Activated CD4-positive, alpha-beta T cell treated with anti-CD3 and anti-CD28 coated beads, Interleukin-2, amount 50 U/mL, for 16 hours (primary cell): ENCODE results near the gene USP5.
"Not testable (repeated sequence)": the region's sequence is repeated elsewhere in the genome, so short reads cannot be mapped to it uniquely, and the experiment has no call there.

Experiments used
- DNase-seq: peaks from one replicate; pipeline ENCODE4 v3.0.0-alpha.2; 2020

The USP5 gene

GRCh38 chr12:6867413-6868210 lies 15.7 kb downstream of the USP5 start, which contains the start of gene TPI1:
Gene TPI1 (plus strand): TSS chr12:6867531. CDS start chr12:6867567, 36 bp downstream.
- DNase-seq, result peak; percentile 88

DNA sequence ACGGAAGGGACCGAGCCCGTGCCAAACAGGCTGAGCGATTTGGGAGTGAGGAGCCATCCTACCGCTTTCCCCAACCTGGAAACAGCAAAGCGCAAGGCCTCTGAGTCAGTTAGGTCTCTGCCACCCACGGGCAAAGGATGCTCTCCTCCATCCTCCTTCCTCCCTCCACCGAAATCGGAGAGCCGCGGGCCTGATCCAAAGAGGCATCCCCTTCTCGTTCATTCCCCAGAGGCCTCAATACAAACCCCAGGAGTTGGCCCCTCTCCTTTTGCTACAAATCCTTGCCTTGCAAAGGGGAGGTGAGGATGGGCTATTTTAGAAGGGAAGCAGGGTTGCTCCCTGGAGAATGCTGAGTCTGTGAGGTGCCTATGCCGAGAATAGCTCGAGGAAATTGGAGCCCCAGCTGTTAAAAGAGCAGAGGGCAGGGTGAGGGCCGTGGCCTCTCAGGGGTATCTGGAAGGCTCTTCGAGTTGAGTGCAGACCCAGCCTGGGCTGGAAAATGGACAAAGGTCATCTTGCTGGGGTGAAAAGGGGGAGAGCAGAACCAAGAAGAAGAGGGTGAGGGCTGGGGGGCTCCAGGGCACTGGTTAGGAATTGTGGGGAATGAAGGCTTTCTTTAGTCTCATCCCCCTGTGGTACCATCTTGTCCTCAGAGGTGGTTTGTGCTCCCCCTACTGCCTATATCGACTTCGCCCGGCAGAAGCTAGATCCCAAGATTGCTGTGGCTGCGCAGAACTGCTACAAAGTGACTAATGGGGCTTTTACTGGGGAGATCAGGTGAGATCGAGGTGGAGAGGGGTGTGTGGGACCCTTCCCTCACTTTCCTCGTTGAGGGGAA lies 16.5 kb downstream of the USP5 start:
- no peak for DNase-seq

DNA sequence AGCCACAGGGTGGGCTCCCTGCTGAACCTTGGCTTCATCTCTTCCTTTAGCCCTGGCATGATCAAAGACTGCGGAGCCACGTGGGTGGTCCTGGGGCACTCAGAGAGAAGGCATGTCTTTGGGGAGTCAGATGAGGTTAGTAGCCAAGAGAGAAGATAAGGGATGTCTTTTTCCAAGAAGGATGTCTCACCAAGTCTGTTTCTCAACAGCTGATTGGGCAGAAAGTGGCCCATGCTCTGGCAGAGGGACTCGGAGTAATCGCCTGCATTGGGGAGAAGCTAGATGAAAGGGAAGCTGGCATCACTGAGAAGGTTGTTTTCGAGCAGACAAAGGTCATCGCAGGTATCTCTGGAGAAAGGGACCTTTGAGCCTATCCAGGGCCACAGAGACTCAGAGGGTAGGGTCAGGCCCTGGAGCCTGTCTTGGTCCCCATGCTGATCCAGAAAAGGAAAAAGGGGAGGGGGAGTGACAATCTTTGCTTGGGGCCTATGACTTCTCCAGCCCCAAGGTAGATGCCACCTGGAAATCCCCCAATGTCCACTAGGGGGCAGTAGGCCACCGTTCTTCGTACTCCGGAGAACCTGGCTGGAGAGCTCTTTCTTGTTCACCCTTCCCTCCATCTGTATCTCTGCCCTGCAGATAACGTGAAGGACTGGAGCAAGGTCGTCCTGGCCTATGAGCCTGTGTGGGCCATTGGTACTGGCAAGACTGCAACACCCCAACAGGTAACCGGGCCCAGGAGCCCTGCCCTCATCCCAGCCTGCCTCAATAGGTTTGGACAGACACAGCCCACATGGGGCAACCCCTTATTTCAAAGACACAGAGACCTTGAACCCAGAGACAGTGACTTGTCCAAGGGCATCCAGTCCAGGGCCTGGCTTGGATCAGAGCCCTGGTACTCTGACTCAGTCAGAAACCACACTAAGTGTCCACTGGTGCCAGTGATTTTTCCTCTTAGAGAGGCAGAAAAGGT lies 17.4 kb downstream of the USP5 start:
- peak; percentile 87 for DNase-seq

DNA sequence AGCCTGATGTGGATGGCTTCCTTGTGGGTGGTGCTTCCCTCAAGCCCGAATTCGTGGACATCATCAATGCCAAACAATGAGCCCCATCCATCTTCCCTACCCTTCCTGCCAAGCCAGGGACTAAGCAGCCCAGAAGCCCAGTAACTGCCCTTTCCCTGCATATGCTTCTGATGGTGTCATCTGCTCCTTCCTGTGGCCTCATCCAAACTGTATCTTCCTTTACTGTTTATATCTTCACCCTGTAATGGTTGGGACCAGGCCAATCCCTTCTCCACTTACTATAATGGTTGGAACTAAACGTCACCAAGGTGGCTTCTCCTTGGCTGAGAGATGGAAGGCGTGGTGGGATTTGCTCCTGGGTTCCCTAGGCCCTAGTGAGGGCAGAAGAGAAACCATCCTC lies 18.4 kb downstream of the USP5 start:
- DNase-seq, result not testable (repeated sequence)

- DNase-seq, result peak; percentile 64
These were observed 19.4 kb downstream of the USP5 start for GRCh38 chr12:6871052-6871957.

DNA sequence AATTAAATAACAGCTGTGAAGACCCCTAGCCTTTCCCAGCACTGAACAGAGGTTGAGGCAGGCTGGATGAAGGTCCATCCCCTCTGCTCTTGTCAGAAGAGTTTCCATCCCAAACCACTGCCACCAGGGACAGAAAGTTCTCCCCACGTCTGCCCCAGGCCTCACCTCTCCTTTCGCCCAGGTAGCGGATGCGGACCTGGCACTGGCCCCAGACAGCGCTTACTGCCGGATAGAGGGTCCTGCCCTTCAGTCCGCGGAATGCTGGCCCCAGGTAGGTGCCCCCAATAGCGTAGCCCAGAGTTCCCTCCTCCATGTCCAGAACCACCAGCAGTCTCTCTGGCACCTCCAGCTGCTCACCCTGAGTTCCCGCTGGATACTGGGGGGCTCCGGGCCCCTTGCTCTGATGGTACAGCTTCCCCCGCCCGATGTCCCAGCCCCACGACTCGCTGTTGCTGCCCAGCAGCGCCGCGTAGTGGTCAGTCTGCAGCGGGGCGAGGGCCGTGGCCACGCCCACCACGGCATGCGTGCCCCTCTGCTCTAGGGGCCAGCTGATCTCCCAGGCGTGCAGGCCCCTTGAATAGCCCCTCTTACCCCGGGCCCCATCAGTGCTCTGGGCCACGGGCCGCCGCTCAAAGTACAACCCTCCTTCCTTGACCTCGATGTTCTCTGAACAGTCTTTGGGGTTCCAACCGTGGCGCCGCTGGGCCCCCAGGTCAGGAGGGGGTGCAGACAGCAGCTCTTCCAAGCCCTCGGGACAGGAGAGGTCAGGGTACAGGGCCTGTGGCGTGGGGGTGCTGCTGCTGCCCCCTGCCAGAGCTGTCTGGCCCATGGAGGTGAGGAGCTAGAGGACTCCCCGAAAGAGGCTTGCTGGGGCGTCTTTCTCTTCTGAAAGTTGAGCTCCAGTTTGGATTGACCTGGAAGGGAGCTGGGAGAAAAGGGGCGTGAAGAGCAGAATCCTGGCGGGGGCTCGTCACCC lies 20.4 kb downstream of the USP5 start:
- peak; percentile 87 for DNase-seq

GRCh38 chr12:6873094-6874014 lies 21.4 kb downstream of the USP5 start, which contains the start of gene SPSB2:
Gene SPSB2 (minus strand): TSS chr12:6873303. CDS start chr12:6872901, 402 bp downstream.
- peak; percentile 98 for DNase-seq

DNA sequence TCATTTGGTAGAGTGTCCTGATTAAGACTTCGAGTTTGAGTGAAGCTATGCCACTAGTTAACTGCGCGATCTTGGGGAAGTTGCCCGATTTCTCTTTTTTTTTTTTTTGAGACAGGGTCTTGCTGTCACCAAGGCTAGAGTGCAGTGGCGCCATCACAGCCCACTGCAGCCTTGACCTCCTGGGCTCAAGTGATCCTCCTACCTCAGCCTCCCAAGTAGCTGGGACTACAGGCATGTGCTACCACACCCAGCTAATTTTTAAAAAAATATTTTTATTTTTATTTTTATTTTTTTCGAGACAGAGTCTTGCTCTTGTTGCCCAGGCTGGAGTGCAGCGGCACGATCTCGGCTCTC lies 22.0 kb downstream of the USP5 start:
- DNase-seq, result not testable (repeated sequence)

- DNase-seq, result not testable (repeated sequence)
These were observed 27.9 kb downstream of the USP5 start for GRCh38 chr12:6879824-6880223.

DNA sequence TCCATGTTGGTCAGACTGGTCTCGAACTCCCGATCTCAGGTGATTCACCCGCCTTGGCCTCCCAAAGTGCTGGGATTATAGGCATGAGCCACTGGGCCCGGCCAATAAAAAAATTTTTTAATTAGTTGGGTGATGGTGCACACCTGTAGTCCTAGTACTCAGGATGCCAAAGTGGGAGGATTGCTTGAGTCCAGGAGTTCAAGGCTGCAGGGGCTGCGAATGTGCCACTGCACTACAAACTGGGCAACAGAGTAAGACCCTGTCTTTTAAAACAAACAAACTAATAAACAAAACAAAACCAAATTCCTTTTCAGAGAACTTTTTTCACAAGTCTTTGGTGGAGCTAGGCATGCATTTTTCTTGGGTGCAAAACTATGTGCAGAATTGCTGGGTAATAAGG lies 31.3 kb downstream of the USP5 start:
- DNase-seq, result no peak

DNA sequence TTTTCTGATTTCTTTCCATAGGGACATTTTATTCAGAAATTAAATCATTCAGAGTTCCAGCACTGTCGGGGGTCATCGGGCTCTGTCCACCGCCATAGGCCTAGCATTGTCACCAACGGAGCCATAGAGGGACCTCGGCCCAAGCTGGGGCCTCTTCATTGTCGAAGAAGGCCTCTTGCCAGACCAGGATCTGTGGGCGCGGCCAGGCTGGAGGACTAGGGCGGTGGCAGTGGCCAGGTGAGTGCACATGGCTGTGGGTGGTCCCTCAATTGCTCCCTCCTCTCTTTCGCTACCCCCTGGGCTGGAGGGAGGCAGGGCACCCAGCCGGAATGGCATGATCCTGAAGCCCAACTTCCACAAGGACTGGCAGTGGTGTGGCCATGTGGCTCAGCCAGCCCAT lies 31.7 kb downstream of the USP5 start:
- DNase-seq, result no peak

- DNase-seq, result no peak
These were observed 32.6 kb downstream of the USP5 start for GRCh38 chr12:6884539-6884938.

- DNase-seq, result not testable (repeated sequence)
These were observed 34.5 kb downstream of the USP5 start for GRCh38 chr12:6886206-6886999.

DNA sequence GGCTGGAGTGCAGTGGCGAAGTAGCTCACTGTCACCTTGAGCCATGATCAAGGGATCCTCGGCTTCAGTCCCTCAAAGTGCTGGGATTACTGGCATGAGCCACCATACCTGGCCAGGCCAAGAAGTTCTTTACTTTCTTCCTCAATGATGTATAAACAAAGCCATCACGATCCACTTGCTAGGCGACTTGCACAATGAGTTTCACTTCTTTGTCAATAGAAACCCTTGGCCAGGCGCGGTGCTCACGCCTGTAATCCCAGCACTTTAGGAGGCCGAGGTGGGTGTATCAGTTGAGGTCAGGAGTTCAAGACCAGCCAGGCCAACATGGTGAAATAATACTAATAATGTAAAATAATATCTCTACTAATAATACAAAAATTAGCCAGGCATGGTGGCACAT lies 35.5 kb downstream of the USP5 start:
- no peak for DNase-seq

DNA sequence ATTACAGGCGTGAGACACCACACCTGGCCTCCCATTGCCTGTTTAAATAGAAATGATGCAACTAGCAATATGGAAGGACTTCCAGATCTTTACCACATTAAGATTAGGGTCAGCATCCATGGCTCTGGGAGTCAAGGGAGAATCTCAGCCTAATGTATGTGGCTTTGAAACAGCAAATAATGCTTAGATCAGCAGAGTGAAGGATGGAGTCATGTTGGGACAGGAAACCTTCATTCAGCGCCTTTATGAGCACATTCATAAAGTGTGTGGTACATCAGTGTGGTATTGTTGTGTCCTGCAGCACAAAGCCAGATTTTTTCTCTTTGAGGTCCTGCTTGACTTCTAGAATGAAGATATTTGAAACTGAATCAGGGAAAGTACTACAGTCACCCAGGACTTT lies 36.4 kb downstream of the USP5 start:
- DNase-seq, result no peak

DNA sequence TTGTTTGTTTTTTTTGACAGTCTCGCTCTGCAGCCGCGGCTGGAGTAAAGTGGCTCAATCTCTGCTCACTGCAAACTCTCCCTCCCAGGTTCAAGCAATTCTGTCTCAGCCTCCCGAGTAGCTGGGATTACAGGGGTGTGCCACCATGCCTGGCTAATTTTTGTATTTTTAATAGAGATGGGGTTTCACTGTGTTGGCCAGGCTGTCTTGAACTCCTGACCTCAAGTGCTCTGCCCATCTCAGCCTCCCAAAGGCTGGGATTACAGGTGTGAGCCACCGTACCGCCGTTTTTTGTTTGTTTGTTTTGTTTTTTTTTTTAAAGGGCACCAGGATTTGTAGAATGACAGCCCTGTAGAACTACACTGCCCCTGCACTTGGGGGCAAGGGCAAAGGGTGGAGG lies 36.8 kb downstream of the USP5 start:
- DNase-seq, result not testable (repeated sequence)

DNA sequence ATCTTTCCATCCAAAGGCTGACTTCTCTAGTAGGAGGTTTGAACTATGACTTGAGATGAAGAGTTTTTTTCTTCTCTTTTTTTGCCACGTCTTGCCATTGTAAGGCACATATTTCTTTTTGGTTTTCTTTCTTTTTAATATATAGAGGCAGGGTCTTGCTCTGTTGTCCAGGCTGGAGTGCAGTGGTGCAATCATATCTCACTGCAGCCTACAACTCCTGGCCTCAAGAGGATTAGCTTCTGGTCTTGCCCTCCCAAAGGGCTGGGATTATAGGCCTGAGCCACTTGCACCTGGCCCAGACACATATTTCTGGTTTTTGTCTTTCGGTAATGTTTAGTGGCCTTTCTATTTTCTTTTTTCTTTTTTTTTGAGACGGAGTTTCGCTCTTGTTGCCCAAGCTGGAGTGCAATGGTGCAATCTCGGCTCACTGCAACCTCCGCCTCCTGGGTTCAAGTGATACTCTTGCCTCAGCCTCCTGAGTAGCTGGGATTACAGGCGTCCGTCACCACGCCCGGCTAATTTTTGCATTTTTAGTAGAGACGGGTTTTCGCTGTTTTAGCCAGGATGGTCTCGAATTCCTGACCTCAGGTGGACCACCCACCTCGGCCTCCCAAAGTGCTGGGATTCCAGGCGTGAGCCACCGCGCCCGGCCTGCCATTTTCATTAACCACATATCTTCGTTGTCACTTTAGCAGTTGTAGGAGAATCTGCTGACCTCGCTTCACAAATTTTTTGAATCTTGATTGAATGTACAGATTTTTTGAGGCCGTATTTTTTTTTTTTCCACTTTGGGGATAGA lies 38.0 kb downstream of the USP5 start:
- DNase-seq, result not testable (repeated sequence)
